Measurements from ENCODE around the gene GNA15. TPM values are rescaled to one million over a fixed set of nuclear protein-coding genes. Genes with fewer than 3 reads are reported as not detected.
"Not testable (repeated sequence)": the region's sequence is repeated elsewhere in the genome, so short reads cannot be mapped to it uniquely, and the experiment has no call there.

Gene GNA15
- total and polyA plus RNA-seq, 2 donors = 21.8 to 58.5 TPM

DNA sequence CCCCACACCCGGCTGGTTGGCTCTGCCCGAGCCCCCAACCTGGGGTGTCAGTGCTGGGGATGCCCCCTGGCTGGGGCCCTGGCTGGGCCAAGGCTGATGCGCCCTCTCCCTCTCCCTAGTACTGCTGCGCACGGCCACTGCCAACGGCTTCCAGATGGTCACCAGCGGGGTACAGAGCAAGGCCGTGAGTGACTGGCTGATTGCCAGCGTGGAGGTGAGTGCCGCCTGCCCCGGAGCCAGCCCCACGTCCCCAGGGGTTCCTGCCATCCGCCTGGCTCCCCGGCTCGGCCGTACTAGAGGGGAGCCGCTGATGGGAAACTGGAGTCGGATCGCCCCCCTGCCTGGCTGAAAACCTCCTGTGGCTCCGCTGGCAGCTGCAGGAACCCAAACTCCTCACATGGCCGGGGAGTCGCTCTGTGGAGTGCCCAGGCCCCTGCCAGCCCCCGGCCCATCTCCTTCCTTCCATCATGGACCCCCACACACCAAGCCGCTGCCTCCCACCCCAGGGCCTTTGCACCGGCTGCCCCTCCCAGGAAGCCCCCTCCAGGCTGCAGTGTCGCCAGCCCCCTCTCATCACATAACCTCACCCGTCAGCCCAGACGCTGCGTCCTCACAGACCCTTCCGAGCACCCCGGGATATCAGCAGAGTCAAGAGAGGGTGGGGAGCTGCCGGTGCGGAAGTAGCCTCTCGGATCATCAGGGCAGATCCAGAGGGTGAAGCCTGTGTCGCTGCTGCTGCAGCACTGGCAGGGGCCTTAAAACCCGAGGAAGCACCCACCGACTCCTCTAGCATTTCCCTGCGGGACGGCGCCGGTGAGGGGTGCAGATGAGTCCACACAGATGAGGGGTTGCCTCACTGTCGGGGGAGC lies 60.5 kb downstream of the GNA15 start:
- no peaks in the 10 kb centered on the region for H3K9me3 ChIP-seq (ENCODE audit: control insufficient read depth in 2 of 2, insufficient read depth in 1 of 2, low read length in 1 of 2)
- no peak for DNase-seq (ENCODE audit: low read depth in 6 of 9, low spot score in 9 of 9)
- H3K27ac ChIP-seq (ENCODE audit: low read depth in 1 of 2, low read length in 1 of 2) = no peak overlapping the region
- no peaks in the 10 kb centered on the region for H3K4me1 ChIP-seq (ENCODE audit: control insufficient read depth in 2 of 2, insufficient read depth in 2 of 2, low read length in 2 of 2)
- WGBS = 97% methylated on average over 42 of the region's 42 CpGs
- no peaks in the 10 kb centered on the region for H3K27me3 ChIP-seq (ENCODE audit: control insufficient read depth in 2 of 2, insufficient read depth in 1 of 2, low read length in 1 of 2)
- H3K36me3 ChIP-seq (ENCODE audit: control insufficient read depth in 2 of 2, insufficient read depth in 2 of 2, low read length in 1 of 2) = peaks cover 33 to 46% of the 10 kb centered on the region in 2 donors
- no peak overlapping the region for H3K4me3 ChIP-seq (ENCODE audit: low read length in 2 of 2)

DNA sequence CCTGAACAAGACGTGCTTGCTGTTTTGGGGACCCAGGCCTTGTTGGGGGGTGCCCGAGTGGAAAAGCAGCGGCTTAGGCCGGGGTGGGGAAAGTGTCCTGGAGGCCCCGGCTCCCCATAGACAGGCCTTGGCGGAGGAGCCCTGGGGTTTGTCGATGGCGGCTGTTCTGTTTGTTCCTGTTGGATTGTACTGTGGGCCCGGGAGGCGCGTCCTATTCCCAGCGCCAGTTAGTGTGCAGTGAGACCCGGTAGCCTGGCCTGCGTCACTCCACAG lies 61.0 kb downstream of the GNA15 start:
- no peak overlapping the region for H3K4me3 ChIP-seq (ENCODE audit: low read length in 2 of 2)
- H3K27me3 ChIP-seq (ENCODE audit: control insufficient read depth in 2 of 2, insufficient read depth in 1 of 2, low read length in 1 of 2) = no peaks in the 10 kb centered on the region
- DNase-seq (ENCODE audit: low read depth in 6 of 9, low spot score in 9 of 9) = no peak
- peaks cover 31 to 41% of the 10 kb centered on the region in 2 donors for H3K36me3 ChIP-seq (ENCODE audit: control insufficient read depth in 2 of 2, insufficient read depth in 2 of 2, low read length in 1 of 2)
- H3K4me1 ChIP-seq (ENCODE audit: control insufficient read depth in 2 of 2, insufficient read depth in 2 of 2, low read length in 2 of 2) = no peaks in the 10 kb centered on the region
- no peaks in the 10 kb centered on the region for H3K9me3 ChIP-seq (ENCODE audit: control insufficient read depth in 2 of 2, insufficient read depth in 1 of 2, low read length in 1 of 2)
- WGBS = 98% methylated on average over 14 of the region's 14 CpGs
- H3K27ac ChIP-seq (ENCODE audit: low read depth in 1 of 2, low read length in 1 of 2) = no peak overlapping the region

DNA sequence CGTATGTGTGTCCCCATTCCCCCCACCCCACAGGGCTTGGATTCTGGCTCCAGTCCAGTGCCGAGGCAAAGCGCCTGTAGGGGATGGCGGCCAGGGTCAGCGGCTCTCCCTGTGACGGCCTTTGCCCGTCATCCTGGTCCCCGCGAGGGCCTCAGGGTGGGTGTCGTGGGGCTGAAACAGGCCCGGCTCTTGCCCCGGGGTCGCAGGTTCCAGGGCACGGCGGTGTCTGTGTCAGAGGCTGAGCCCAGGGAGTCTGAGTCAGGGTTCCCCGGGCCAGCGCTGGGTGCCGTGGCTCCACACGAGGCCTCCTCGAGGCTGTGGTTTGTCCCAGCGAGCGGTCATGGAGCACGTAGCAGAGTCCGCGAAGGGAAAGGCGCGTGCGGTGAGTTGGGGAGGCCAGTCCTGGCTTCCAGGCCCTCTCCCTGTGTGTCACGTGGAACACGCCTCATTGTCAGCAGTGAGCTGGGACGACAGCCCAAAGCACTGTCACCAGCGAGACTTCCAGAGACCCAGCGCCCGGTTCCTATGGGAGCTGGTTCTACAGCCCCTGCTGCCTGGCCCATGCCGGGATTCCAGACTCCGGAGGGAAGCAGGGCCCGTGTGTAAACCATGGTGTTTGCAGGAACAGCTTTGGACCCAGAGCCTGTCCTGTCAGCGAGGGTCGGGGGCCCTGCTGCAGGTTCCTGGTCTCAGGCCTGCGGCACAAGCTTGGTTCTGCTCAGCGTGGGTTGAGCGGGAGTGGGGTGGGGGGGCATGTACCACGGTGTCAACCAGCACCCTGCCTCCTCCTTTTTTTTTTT lies 63.3 kb downstream of the GNA15 start:
- Histone ChIP-seq H3K4me1 (ENCODE audit: control insufficient read depth in 2 of 2, insufficient read depth in 2 of 2, low read length in 2 of 2) (no peaks in the 10 kb centered on the region), H3K27ac (ENCODE audit: low read depth in 1 of 2, low read length in 1 of 2) (no peak overlapping the region), H3K4me3 (ENCODE audit: low read length in 2 of 2) (no peak overlapping the region), H3K27me3 (ENCODE audit: control insufficient read depth in 2 of 2, insufficient read depth in 1 of 2, low read length in 1 of 2) (no peaks in the 10 kb centered on the region), H3K36me3 (ENCODE audit: control insufficient read depth in 2 of 2, insufficient read depth in 2 of 2, low read length in 1 of 2) (peaks cover 26 to 28% of the 10 kb centered on the region in 2 donors), H3K9me3 (ENCODE audit: control insufficient read depth in 2 of 2, insufficient read depth in 1 of 2, low read length in 1 of 2) (peaks cover 0 to 4% of the 10 kb centered on the region in 2 donors)
- 98% methylated on average over 43 of the region's 43 CpGs for WGBS
- DNase-seq (ENCODE audit: low read depth in 6 of 9, low spot score in 9 of 9) = no peak

DNA sequence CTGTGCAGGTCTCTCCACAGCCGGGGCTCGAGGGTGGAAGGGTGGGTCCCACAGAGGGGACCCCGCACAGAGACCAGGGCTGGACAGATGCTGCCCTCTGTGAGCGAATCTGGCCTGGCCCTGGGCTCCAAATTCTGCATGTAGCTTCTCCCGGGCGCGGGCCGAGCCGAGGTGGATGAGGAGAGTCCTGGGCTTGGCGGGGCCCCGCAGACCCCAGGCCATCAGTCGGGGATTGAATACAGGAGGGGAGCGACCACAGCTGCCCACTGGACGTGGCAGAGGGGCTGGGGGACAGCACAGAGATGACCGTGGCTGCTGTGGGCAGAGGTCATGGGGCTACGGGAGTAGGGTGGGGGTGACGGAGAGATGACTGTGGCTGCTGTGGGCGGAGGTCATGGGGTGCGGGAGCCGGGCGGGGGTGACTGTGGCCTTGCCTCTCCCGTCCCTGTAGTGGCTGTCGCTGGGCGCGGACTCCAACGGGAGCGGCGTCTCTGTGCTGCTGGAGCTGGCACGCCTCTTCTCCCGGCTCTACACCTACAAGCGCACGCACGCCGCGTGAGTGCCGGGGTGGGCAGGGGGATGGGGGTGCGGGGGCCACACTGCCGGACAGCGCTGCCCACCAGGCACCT lies 65.4 kb downstream of the GNA15 start:
- 98% methylated on average over 39 of the region's 39 CpGs for WGBS
- H3K36me3 ChIP-seq (ENCODE audit: control insufficient read depth in 2 of 2, insufficient read depth in 2 of 2, low read length in 1 of 2) = peaks cover 23 to 38% of the 10 kb centered on the region in 2 donors

DNA sequence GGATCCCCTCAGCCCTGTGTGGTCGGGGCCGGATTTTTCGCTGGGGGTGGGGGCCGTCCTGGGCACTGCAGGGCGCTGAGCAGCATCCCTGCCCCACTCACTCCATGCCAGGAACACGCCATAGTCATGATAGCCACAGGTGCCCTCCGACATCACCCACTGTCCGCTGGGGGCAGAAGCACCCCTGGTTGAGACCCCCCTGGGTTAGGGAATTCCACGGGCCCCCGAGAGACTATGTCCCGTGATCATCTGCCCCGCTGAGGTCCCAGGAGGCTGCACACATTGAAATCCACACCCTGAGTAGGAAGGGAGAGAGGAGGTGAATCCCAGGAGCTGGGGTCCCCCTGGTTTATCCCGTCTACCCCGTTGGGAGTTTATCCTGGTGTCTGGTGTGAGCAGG lies 66.1 kb downstream of the GNA15 start:
- no peak overlapping the region for H3K4me3 ChIP-seq (ENCODE audit: low read length in 2 of 2)
- no peak for DNase-seq (ENCODE audit: low read depth in 6 of 9, low spot score in 9 of 9)
- H3K27me3 ChIP-seq (ENCODE audit: control insufficient read depth in 2 of 2, insufficient read depth in 1 of 2, low read length in 1 of 2) = no peaks in the 10 kb centered on the region
- peaks cover 0 to 4% of the 10 kb centered on the region in 2 donors for H3K9me3 ChIP-seq (ENCODE audit: control insufficient read depth in 2 of 2, insufficient read depth in 1 of 2, low read length in 1 of 2)
- WGBS = 97% methylated on average over 14 of the region's 14 CpGs
- no peak overlapping the region for H3K27ac ChIP-seq (ENCODE audit: low read depth in 1 of 2, low read length in 1 of 2)
- H3K36me3 ChIP-seq (ENCODE audit: control insufficient read depth in 2 of 2, insufficient read depth in 2 of 2, low read length in 1 of 2) = peaks cover 18 to 37% of the 10 kb centered on the region in 2 donors
- no peaks in the 10 kb centered on the region for H3K4me1 ChIP-seq (ENCODE audit: control insufficient read depth in 2 of 2, insufficient read depth in 2 of 2, low read length in 2 of 2)

More for the DNA sequence above, 65.4 kb downstream of the GNA15 start:
- no peak overlapping the region for H3K4me3 ChIP-seq (ENCODE audit: low read length in 2 of 2)
- no peak for DNase-seq (ENCODE audit: low read depth in 6 of 9, low spot score in 9 of 9)
- H3K27me3 ChIP-seq (ENCODE audit: control insufficient read depth in 2 of 2, insufficient read depth in 1 of 2, low read length in 1 of 2) = no peaks in the 10 kb centered on the region
- no peaks in the 10 kb centered on the region for H3K4me1 ChIP-seq (ENCODE audit: control insufficient read depth in 2 of 2, insufficient read depth in 2 of 2, low read length in 2 of 2)
- no peak overlapping the region for H3K27ac ChIP-seq (ENCODE audit: low read depth in 1 of 2, low read length in 1 of 2)
- H3K9me3 ChIP-seq (ENCODE audit: control insufficient read depth in 2 of 2, insufficient read depth in 1 of 2, low read length in 1 of 2) = peaks cover 0 to 4% of the 10 kb centered on the region in 2 donors

DNA sequence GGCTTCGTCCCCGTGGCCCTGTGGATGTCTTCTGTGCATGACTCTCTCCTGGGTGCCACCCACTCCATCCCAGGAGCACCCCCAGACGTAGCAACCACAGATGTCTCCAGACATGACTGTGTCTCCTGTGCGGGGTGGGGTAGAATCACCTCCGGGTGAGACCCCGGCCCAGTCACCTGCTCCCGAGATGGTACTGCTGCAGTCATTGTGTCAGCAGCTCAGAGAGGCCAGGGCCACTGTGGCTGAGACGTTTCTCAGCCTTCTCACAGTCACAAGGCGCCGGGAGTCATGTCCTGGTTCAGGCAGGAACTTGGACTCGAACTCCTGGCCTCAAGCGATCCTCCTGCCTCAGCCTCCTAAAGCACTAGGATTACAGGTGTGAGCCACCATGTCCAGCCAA lies 66.5 kb downstream of the GNA15 start:
- WGBS = 93% methylated on average over 12 of the region's 12 CpGs

DNA sequence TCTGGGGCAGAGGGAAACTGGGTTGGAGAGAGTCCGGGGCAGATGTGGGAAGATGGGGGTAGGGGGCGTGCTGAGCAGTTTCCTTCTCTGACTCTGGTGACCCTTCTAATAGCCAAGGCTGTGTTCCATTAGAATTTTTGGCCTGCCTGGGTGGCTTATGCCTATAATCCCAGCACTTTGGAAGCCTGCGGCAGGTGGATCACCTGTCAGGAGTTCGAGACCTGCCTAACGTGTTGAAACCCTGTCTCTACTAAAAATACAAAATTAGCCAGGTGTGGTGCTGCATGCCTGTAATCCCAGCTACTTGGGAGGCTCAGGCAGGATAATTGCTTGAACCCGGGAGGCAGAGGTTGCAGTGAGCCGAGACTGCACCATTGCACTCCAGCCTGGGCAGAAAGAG lies 67.1 kb downstream of the GNA15 start:
- not testable (repeated sequence) for H3K27me3 ChIP-seq (ENCODE audit: control insufficient read depth in 2 of 2, insufficient read depth in 1 of 2, low read length in 1 of 2); H3K27ac ChIP-seq (ENCODE audit: low read depth in 1 of 2, low read length in 1 of 2); DNase-seq (ENCODE audit: low read depth in 6 of 9, low spot score in 9 of 9); H3K4me3 ChIP-seq (ENCODE audit: low read length in 2 of 2); H3K4me1 ChIP-seq (ENCODE audit: control insufficient read depth in 2 of 2, insufficient read depth in 2 of 2, low read length in 2 of 2); H3K9me3 ChIP-seq (ENCODE audit: control insufficient read depth in 2 of 2, insufficient read depth in 1 of 2, low read length in 1 of 2)
- H3K36me3 ChIP-seq (ENCODE audit: control insufficient read depth in 2 of 2, insufficient read depth in 2 of 2, low read length in 1 of 2) = peaks cover 28 to 45% of the 10 kb centered on the region in 2 donors
- WGBS = 98% methylated on average over 7 of the region's 7 CpGs

More for the DNA sequence above, 66.5 kb downstream of the GNA15 start:
- DNase-seq (ENCODE audit: low read depth in 6 of 9, low spot score in 9 of 9) = no peak
- Histone ChIP-seq H3K9me3 (ENCODE audit: control insufficient read depth in 2 of 2, insufficient read depth in 1 of 2, low read length in 1 of 2) (peaks cover 0 to 4% of the 10 kb centered on the region in 2 donors), H3K27ac (ENCODE audit: low read depth in 1 of 2, low read length in 1 of 2) (no peak overlapping the region), H3K36me3 (ENCODE audit: control insufficient read depth in 2 of 2, insufficient read depth in 2 of 2, low read length in 1 of 2) (peaks cover 22 to 39% of the 10 kb centered on the region in 2 donors), H3K4me1 (ENCODE audit: control insufficient read depth in 2 of 2, insufficient read depth in 2 of 2, low read length in 2 of 2) (no peaks in the 10 kb centered on the region), H3K27me3 (ENCODE audit: control insufficient read depth in 2 of 2, insufficient read depth in 1 of 2, low read length in 1 of 2) (no peaks in the 10 kb centered on the region), H3K4me3 (ENCODE audit: low read length in 2 of 2) (no peak overlapping the region)

DNA sequence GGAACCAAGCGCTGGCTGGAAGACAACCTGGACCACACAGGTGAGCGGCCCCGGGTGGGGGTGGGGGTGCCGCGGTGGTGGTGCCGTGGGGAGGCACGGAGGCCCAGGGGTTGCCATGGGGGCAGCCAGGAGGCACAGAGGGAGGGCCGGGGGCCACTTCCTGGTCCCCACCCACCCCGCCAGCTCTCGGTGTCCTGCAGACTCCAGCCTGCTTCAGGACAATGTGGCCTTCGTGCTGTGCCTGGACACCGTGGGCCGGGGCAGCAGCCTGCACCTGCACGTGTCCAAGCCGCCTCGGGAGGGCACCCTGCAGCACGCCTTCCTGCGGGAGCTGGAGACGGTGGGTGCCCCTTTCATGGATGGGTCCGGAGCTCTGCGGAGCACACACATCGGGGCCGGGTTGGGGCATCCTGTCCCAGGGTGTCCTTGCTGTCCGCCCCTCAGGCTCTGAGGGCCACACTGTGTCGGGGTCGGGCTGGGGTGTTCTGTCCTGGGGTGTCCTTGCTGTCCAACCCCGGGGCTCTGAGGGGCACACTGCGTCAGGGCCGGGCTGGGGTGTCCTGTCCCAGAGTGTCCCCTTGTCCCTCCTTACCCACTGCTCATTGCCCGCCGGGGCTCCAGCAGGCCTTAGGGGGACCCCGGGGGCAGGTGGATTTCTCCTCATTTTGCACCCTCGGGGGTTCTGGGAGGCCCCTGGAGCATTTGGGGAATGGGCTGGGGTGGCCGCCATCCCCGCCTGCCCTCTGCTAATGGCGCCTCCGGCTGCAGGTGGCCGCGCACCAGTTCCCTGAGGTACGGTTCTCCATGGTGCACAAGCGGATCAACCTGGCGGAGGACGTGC lies 68.2 kb downstream of the GNA15 start:
- DNase-seq (ENCODE audit: low read depth in 6 of 9, low spot score in 9 of 9) = no peak
- Histone ChIP-seq H3K27ac (ENCODE audit: low read depth in 1 of 2, low read length in 1 of 2) (no peak overlapping the region), H3K27me3 (ENCODE audit: control insufficient read depth in 2 of 2, insufficient read depth in 1 of 2, low read length in 1 of 2) (no peaks in the 10 kb centered on the region), H3K4me3 (ENCODE audit: low read length in 2 of 2) (no peak overlapping the region), H3K9me3 (ENCODE audit: control insufficient read depth in 2 of 2, insufficient read depth in 1 of 2, low read length in 1 of 2) (peaks cover 0 to 4% of the 10 kb centered on the region in 2 donors), H3K36me3 (ENCODE audit: control insufficient read depth in 2 of 2, insufficient read depth in 2 of 2, low read length in 1 of 2) (peaks cover 32 to 53% of the 10 kb centered on the region in 2 donors), H3K4me1 (ENCODE audit: control insufficient read depth in 2 of 2, insufficient read depth in 2 of 2, low read length in 2 of 2) (no peaks in the 10 kb centered on the region)
- 98% methylated on average over 43 of the region's 43 CpGs for WGBS
